NB4 (cell line): ENCODE data around the gene KIF1B.

ENCODE experiments used
- POLR2A ChIP-seq: IDR thresholded peaks from 2 replicates; pipeline ENCODE4 v1.6.1; 2011; ENCODE audit warnings: mild to moderate bottlenecking; ENCODE audit not compliant: insufficient read length; ENCODE audit errors: extremely low read depth
- TF ChIP-seq, protein P1 (sequence below): IDR thresholded peaks from one replicate; pipeline ENCODE4 v1.5.1; 2012; ENCODE audit warnings: low read depth, low read length
- TF ChIP-seq, protein P2 (sequence below): IDR thresholded peaks from 2 replicates; pipeline ENCODE4 v1.6.1; 2011; ENCODE audit warnings: low read depth, low read length

DNA sequence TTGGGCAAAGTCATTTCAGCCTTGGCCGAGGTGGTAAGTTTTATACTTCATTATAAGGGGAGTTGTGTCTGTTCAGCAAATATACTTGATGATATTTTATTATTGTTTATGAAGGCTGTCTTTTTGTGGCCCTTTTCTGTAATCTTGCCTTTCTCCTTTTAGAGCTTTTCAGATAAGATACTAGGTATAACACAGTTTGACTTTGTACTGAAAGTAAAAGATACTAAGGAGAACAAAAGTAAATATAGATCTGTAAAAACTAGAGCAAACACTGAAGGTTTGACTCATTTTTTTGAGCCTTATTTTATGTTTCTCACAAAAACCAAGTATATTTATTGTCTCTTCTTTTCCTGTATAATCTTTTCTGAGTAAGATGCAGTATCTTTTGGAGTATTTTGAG, 61.9 kb downstream of the KIF1B start:
- TF ChIP-seq, protein P1, sequence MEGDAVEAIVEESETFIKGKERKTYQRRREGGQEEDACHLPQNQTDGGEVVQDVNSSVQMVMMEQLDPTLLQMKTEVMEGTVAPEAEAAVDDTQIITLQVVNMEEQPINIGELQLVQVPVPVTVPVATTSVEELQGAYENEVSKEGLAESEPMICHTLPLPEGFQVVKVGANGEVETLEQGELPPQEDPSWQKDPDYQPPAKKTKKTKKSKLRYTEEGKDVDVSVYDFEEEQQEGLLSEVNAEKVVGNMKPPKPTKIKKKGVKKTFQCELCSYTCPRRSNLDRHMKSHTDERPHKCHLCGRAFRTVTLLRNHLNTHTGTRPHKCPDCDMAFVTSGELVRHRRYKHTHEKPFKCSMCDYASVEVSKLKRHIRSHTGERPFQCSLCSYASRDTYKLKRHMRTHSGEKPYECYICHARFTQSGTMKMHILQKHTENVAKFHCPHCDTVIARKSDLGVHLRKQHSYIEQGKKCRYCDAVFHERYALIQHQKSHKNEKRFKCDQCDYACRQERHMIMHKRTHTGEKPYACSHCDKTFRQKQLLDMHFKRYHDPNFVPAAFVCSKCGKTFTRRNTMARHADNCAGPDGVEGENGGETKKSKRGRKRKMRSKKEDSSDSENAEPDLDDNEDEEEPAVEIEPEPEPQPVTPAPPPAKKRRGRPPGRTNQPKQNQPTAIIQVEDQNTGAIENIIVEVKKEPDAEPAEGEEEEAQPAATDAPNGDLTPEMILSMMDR = no peak
- no peak for TF ChIP-seq POLR2A
- TF ChIP-seq, protein P2, sequence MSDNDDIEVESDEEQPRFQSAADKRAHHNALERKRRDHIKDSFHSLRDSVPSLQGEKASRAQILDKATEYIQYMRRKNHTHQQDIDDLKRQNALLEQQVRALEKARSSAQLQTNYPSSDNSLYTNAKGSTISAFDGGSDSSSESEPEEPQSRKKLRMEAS = no peak
